ENCODE measurements around the gene CBR3.

CBR3 gene

DNA sequence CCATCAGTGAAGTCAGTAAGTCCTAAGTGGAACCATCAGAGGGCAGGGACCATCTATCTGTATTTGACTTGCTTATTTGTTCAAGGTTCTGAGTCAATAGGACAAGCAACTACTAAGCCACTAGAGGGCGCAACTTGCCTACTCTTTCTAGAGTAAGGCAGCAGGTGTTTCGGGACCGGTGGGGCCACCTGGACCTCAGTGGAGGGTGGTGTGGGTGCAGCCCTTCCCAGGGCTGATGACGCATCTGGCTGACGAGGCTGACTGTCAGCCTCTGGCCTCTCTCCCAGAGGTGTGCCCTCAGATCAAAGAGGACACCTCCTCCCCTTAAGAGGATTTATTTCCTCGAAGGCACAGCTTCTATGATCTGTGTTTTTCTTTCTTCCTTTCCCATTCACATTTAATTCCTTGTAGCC is 6.6 kb downstream of the CBR3 start (continued):
- TF ChIP-seq, protein P1, sequence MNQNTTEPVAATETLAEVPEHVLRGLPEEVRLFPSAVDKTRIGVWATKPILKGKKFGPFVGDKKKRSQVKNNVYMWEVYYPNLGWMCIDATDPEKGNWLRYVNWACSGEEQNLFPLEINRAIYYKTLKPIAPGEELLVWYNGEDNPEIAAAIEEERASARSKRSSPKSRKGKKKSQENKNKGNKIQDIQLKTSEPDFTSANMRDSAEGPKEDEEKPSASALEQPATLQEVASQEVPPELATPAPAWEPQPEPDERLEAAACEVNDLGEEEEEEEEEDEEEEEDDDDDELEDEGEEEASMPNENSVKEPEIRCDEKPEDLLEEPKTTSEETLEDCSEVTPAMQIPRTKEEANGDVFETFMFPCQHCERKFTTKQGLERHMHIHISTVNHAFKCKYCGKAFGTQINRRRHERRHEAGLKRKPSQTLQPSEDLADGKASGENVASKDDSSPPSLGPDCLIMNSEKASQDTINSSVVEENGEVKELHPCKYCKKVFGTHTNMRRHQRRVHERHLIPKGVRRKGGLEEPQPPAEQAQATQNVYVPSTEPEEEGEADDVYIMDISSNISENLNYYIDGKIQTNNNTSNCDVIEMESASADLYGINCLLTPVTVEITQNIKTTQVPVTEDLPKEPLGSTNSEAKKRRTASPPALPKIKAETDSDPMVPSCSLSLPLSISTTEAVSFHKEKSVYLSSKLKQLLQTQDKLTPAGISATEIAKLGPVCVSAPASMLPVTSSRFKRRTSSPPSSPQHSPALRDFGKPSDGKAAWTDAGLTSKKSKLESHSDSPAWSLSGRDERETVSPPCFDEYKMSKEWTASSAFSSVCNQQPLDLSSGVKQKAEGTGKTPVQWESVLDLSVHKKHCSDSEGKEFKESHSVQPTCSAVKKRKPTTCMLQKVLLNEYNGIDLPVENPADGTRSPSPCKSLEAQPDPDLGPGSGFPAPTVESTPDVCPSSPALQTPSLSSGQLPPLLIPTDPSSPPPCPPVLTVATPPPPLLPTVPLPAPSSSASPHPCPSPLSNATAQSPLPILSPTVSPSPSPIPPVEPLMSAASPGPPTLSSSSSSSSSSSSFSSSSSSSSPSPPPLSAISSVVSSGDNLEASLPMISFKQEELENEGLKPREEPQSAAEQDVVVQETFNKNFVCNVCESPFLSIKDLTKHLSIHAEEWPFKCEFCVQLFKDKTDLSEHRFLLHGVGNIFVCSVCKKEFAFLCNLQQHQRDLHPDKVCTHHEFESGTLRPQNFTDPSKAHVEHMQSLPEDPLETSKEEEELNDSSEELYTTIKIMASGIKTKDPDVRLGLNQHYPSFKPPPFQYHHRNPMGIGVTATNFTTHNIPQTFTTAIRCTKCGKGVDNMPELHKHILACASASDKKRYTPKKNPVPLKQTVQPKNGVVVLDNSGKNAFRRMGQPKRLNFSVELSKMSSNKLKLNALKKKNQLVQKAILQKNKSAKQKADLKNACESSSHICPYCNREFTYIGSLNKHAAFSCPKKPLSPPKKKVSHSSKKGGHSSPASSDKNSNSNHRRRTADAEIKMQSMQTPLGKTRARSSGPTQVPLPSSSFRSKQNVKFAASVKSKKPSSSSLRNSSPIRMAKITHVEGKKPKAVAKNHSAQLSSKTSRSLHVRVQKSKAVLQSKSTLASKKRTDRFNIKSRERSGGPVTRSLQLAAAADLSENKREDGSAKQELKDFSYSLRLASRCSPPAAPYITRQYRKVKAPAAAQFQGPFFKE (tag by site-specific recombination; IDR thresholded peaks at IDR 0.05; ENCODE audit: borderline replicate concordance): no peak
- TF ChIP-seq ZFP41 (tag by site-specific recombination; IDR thresholded peaks at IDR 0.05; ENCODE audit: borderline replicate concordance): no peak
- peak; percentile 56 for TF ChIP-seq EGR2 (tag by site-specific recombination; IDR thresholded peaks at IDR 0.05; ENCODE audit: low read depth)
- TF ChIP-seq GLIS1 (tag by site-specific recombination; IDR thresholded peaks at IDR 0.05): peak; percentile 91
- TF ChIP-seq SCRT1 (tag by site-specific recombination; IDR thresholded peaks at IDR 0.05; ENCODE audit: borderline replicate concordance): peak; percentile 97
- TF ChIP-seq ZEB2 (tag by site-specific recombination; IDR thresholded peaks at IDR 0.05): peak; percentile 88
- no peak for TF ChIP-seq ZNF335 (tag by site-specific recombination; conservative IDR thresholded peaks at IDR 0.05)
- TF ChIP-seq, protein P2, sequence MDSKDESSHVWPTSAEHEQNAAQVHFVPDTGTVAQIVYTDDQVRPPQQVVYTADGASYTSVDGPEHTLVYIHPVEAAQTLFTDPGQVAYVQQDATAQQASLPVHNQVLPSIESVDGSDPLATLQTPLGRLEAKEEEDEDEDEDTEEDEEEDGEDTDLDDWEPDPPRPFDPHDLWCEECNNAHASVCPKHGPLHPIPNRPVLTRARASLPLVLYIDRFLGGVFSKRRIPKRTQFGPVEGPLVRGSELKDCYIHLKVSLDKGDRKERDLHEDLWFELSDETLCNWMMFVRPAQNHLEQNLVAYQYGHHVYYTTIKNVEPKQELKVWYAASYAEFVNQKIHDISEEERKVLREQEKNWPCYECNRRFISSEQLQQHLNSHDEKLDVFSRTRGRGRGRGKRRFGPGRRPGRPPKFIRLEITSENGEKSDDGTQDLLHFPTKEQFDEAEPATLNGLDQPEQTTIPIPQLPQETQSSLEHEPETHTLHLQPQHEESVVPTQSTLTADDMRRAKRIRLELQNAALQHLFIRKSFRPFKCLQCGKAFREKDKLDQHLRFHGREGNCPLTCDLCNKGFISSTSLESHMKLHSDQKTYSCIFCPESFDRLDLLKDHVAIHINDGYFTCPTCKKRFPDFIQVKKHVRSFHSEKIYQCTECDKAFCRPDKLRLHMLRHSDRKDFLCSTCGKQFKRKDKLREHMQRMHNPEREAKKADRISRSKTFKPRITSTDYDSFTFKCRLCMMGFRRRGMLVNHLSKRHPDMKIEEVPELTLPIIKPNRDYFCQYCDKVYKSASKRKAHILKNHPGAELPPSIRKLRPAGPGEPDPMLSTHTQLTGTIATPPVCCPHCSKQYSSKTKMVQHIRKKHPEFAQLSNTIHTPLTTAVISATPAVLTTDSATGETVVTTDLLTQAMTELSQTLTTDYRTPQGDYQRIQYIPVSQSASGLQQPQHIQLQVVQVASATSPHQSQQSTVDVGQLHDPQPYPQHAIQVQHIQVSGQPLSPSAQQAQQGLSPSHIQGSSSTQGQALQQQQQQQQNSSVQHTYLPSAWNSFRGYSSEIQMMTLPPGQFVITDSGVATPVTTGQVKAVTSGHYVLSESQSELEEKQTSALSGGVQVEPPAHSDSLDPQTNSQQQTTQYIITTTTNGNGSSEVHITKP (tag by site-specific recombination; IDR thresholded peaks at IDR 0.05): peak; percentile 84
- no peak for TF ChIP-seq ZNF555 (tag by site-specific recombination; conservative IDR thresholded peaks at IDR 0.05)
- 0 out of 2 replicates have a peak, but pooled peaks have one; percentile 28 for TF ChIP-seq ZNF600 (tag by site-specific recombination; IDR thresholded peaks at IDR 0.05)
- peak; percentile 100 for TF ChIP-seq ZNF692 (tag by site-specific recombination; IDR thresholded peaks at IDR 0.05)
- peak; percentile 93 for TF ChIP-seq ZBTB17 (tag by site-specific recombination; IDR thresholded peaks at IDR 0.05)
- 0 out of 2 replicates have a peak, but pooled peaks have one; percentile 29 for TF ChIP-seq ZNF423 (tag by site-specific recombination; IDR thresholded peaks at IDR 0.05)
- TF ChIP-seq, protein P3, sequence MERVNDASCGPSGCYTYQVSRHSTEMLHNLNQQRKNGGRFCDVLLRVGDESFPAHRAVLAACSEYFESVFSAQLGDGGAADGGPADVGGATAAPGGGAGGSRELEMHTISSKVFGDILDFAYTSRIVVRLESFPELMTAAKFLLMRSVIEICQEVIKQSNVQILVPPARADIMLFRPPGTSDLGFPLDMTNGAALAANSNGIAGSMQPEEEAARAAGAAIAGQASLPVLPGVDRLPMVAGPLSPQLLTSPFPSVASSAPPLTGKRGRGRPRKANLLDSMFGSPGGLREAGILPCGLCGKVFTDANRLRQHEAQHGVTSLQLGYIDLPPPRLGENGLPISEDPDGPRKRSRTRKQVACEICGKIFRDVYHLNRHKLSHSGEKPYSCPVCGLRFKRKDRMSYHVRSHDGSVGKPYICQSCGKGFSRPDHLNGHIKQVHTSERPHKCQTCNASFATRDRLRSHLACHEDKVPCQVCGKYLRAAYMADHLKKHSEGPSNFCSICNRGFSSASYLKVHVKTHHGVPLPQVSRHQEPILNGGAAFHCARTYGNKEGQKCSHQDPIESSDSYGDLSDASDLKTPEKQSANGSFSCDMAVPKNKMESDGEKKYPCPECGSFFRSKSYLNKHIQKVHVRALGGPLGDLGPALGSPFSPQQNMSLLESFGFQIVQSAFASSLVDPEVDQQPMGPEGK (tag by site-specific recombination; IDR thresholded peaks at IDR 0.05): peak; percentile 99
- TF ChIP-seq ZNF324 (tag by site-specific recombination; IDR thresholded peaks at IDR 0.05): peak; percentile 93
- peak; percentile 45; the same call in 1 of the 2 replicates for TF ChIP-seq SP3 (tag by site-specific recombination; IDR thresholded peaks at IDR 0.05)
- no peak for TF ChIP-seq KLF16 (tag by site-specific recombination; IDR thresholded peaks at IDR 0.05)
- peak; percentile 87 for TF ChIP-seq ZNF639 (tag by site-specific recombination; IDR thresholded peaks at IDR 0.05)
- peak; percentile 99 for TF ChIP-seq SCRT2 (tag by site-specific recombination; IDR thresholded peaks at IDR 0.05)
- peak; percentile 100 for TF ChIP-seq ZFP69B (tag by site-specific recombination; IDR thresholded peaks at IDR 0.05)
- TF ChIP-seq ZNF404 (tag by site-specific recombination; IDR thresholded peaks at IDR 0.05): no peak
- TF ChIP-seq ZNF366 (tag by site-specific recombination; conservative IDR thresholded peaks at IDR 0.05): peak; percentile 71; the same call in 1 of the 2 replicates
- TF ChIP-seq ZNF76 (tag by site-specific recombination; IDR thresholded peaks at IDR 0.05; ENCODE audit: borderline replicate concordance, low read depth): peak; percentile 55; the same call in 1 of the 2 replicates
- TF ChIP-seq KLF1 (tag by site-specific recombination; IDR thresholded peaks at IDR 0.05): peak; percentile 83
- no peak for TF ChIP-seq ZNF157 (tag by site-specific recombination; IDR thresholded peaks at IDR 0.05)
- TF ChIP-seq ZNF658 (tag by site-specific recombination; IDR thresholded peaks at IDR 0.05): no peak
